Tibial nerve (tissue), 4 donors: ENCODE results near the gene AZIN2. TPM values are rescaled to one million over a fixed set of nuclear protein-coding genes. Genes with fewer than 3 reads are reported as not detected.
"Not testable (repeated sequence)": the region's sequence is repeated elsewhere in the genome, so short reads cannot be mapped to it uniquely, and the experiment has no call there.

Experiments
- DNase-seq, 2 donors: peaks; one replicate each; pipeline ENCODE4 v3.0.0-alpha.2; 2019; ENCODE audit warnings: low spot score in 2 of 2
- H3K27ac ChIP-seq, 4 donors: fragments of 200-600 bp; sonication (generic) in 3 of 4; one replicate each; pipeline ENCODE4 v1.5.1; 2017 to 2019; ENCODE audit warnings: mild to moderate bottlenecking in 1 of 4
- H3K27me3 ChIP-seq, 2 donors: fragments of 200-600 bp; sonication (generic) in 1 of 2; one replicate each; pipeline versions ENCODE4 v1.5.1 to v1.6.0; 2017 to 2019
- H3K36me3 ChIP-seq, 3 donors: fragments of 200-600 bp; sonication (generic); one replicate each; pipeline ENCODE4 v1.5.1; 2018 to 2019
- H3K4me1 ChIP-seq, 4 donors: fragments of 200-600 bp; sonication (generic) in 3 of 4; one replicate each; pipeline ENCODE4 v1.5.1; 2017 to 2019
- H3K4me3 ChIP-seq, 4 donors: fragments of 200-600 bp; sonication (generic) in 3 of 4; one replicate each; pipeline ENCODE4 v1.5.1; 2017 to 2019; ENCODE audit warnings: mild to moderate bottlenecking in 1 of 4, moderate library complexity in 1 of 4
- H3K9me3 ChIP-seq, 4 donors: fragments of 200-600 bp; sonication (generic) in 3 of 4; one replicate each; pipeline ENCODE4 v1.5.1; 2017 to 2019
- EP300 ChIP-seq, 2 donors: sonication (generic); formaldehyde crosslinking; IDR thresholded peaks; one replicate each; pipeline ENCODE4 v1.6.1; 2017; ENCODE audit warnings: antibody characterized with exemption in 2 of 2, mild to moderate bottlenecking in 1 of 2
- POLR2A ChIP-seq, 2 donors: fragments of 450-650 bp; IDR thresholded peaks; one replicate each; pipeline ENCODE4 v1.6.1; 2017; ENCODE audit warnings: antibody characterized with exemption in 2 of 2, mild to moderate bottlenecking in 2 of 2, moderate library complexity in 2 of 2
- WGBS, 2 donors: methylation state at CpG; one replicate each; pipeline ENCODE4 v1.1.5; 2018; 5-methylcytosine and 5-hydroxymethylcytosine counted together
- total RNA-seq, 4 donors: library from RNA; depleted of rRNA; stranded (reverse); fragments of >200 nt; gene quantifications; one replicate each; pipeline ENCODE4 v1.1.0, GENCODE V29; 2016
- TF ChIP-seq, protein P1 (sequence below), 5 experiments: fragments of 200-600 bp in 3 of 5; fragments of 450-650 bp in 2 of 5; sonication (generic) in 3 of 5; IDR thresholded peaks; one replicate each; pipeline ENCODE4 v1.5.1; 2016 to 2019; ENCODE audit warnings: antibody characterized with exemption in 5 of 5, mild to moderate bottlenecking in 3 of 5, moderate library complexity in 2 of 5

Gene AZIN2
- total RNA-seq, 4 donors from 2014 or later: 3.3 to 8.6 (median 6.3) TPM

DNA sequence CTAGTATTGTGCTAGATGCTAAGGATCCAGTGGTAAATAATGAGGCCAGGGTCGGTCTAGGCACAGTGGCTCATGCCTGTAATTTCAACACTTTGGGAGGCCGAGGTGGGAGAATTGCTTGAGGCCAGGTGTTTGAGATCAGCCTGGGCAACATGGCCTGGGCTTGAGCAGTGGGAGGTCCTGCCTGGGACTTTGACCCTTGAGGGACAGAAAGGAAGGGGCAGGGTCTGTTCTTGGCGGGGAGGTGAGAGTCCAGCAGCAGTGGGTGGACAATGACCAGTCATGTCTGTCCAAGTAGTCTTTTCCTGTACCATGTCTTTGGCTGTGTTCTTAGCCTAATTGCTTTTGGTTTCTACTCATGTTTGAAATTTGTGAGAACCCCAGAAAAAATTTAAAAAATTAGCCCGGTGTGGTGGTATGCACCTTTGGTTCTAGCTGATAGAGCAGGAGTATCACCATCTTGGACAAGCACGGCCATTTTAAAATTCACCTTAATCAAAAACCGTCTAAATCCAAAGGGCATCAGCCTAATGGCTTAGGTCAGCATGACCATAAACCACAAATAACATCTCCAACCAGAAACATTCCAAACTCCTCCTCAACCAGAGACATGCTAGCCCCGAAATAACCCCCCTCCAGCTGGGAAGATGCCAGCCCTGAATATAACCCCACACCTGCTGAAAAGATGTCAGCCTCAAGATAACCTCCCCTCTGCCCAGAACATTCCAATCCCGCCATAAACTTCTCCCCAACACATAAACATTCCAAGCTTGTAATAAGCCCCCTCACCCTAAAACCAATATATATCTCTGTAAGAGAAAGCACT lies 37.5 kb upstream of the AZIN2 start:
- WGBS, 2 donors: 66 to 68% methylated on average over 8 of the region's 8 CpGs
- no peak overlapping the region for H3K27ac ChIP-seq
- H3K4me1 ChIP-seq: peaks cover 0 to 9% (median under 1%) of the 10 kb centered on the region in 4 donors
- H3K9me3 ChIP-seq: no peaks in the 10 kb centered on the region
- no peak overlapping the region for H3K4me3 ChIP-seq
- TF ChIP-seq POLR2A (IDR thresholded peaks at IDR 0.05) (no peak), EP300 (IDR thresholded peaks at IDR 0.05) (no peak)
- TF ChIP-seq, protein P1, sequence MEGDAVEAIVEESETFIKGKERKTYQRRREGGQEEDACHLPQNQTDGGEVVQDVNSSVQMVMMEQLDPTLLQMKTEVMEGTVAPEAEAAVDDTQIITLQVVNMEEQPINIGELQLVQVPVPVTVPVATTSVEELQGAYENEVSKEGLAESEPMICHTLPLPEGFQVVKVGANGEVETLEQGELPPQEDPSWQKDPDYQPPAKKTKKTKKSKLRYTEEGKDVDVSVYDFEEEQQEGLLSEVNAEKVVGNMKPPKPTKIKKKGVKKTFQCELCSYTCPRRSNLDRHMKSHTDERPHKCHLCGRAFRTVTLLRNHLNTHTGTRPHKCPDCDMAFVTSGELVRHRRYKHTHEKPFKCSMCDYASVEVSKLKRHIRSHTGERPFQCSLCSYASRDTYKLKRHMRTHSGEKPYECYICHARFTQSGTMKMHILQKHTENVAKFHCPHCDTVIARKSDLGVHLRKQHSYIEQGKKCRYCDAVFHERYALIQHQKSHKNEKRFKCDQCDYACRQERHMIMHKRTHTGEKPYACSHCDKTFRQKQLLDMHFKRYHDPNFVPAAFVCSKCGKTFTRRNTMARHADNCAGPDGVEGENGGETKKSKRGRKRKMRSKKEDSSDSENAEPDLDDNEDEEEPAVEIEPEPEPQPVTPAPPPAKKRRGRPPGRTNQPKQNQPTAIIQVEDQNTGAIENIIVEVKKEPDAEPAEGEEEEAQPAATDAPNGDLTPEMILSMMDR (IDR thresholded peaks at IDR 0.05): no peak
- no peaks in the 10 kb centered on the region for H3K27me3 ChIP-seq
- DNase-seq: no peak
- no peaks in the 10 kb centered on the region for H3K36me3 ChIP-seq

DNA sequence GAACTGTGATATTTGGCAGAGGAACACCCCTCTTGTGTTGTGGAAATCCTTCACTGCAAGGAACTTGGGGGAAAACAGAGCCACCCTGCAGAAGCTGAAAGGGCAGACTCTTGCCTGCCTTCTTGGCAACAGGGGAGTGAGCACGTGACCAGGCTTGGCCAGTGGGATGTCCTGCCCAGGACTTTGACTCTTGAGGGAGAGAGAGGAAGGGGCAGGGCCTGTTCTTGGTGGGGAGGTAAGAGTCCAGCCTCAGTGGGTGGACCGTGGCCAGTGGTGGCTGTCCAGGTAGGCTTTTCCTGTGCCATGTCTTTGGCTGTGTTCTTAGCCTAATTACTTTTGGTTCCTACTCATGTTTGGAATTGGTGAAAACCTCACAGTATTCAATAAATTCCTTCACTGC lies 35.7 kb upstream of the AZIN2 start:
- DNase-seq: no peak
- H3K36me3 ChIP-seq: no peaks in the 10 kb centered on the region
- WGBS, 2 donors: 53 to 56% methylated on average over 2 of the region's 2 CpGs
- H3K27me3 ChIP-seq: no peaks in the 10 kb centered on the region
- TF ChIP-seq EP300 (IDR thresholded peaks at IDR 0.05) (no peak), POLR2A (IDR thresholded peaks at IDR 0.05) (no peak)
- TF ChIP-seq, protein P1 (IDR thresholded peaks at IDR 0.05): no peak
- no peaks in the 10 kb centered on the region for H3K9me3 ChIP-seq
- peaks cover 0 to 24% (median 8%) of the 10 kb centered on the region in 4 donors for H3K4me1 ChIP-seq
- no peak overlapping the region for H3K27ac ChIP-seq
- H3K4me3 ChIP-seq: no peak overlapping the region

DNA sequence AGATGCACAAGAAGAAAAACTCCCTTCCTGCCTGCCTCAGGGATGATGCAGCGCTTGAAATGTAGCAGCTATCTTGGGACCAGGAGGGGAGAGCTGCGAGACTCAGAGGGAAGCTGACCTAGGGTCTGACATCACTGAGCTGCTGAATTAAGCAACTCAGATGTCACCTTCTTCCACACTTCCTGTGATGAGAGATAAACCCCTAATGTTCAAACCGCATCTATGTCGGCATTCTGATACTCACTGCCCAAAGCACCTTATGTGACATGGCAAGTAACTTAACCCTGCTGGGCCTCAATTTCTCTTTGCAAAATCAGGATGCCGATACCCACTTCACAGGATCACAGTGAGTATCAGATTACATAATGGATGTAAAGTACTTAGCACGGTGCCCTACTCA lies 35.1 kb upstream of the AZIN2 start:
- no peaks in the 10 kb centered on the region for H3K9me3 ChIP-seq
- H3K4me3 ChIP-seq: no peak overlapping the region
- no peaks in the 10 kb centered on the region for H3K27me3 ChIP-seq
- no peaks in the 10 kb centered on the region for H3K36me3 ChIP-seq
- 60 to 71% methylated on average over 6 of the region's 6 CpGs for WGBS, 2 donors
- TF ChIP-seq, protein P1 (IDR thresholded peaks at IDR 0.05): no peak
- TF ChIP-seq POLR2A (IDR thresholded peaks at IDR 0.05): no peak
- no peak for TF ChIP-seq EP300 (IDR thresholded peaks at IDR 0.05)
- H3K27ac ChIP-seq: no peak overlapping the region
- DNase-seq: no peak
- H3K4me1 ChIP-seq: peaks cover 0 to 29% (median 12%) of the 10 kb centered on the region in 4 donors

DNA sequence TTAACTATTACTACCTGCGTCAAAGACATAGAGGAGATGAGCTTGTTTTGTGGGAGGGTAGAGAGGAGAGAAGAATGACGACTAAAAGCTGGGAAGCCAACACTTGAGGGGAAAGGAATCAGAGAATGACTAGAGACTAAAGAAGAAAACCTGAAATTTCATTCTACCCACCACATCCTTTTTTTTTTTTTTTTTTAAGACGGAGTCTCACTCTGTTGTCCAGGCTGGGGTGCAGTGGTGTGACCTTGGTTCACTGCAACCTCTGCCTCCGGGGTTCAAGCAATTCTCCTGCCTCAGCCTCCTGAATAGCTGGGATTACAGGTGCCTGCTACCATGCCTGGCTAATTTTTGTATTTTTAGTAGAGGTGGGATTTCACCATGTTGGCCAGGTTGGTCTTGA lies 34.7 kb upstream of the AZIN2 start:
- WGBS, 2 donors: 86 to 89% methylated on average over 4 of the region's 4 CpGs
- H3K36me3 ChIP-seq, H3K27ac ChIP-seq, DNase-seq, H3K9me3 ChIP-seq, H3K27me3 ChIP-seq, H3K4me3 ChIP-seq: not testable (repeated sequence)
- peaks cover 0 to 29% (median 12%) of the 10 kb centered on the region in 4 donors for H3K4me1 ChIP-seq

DNA sequence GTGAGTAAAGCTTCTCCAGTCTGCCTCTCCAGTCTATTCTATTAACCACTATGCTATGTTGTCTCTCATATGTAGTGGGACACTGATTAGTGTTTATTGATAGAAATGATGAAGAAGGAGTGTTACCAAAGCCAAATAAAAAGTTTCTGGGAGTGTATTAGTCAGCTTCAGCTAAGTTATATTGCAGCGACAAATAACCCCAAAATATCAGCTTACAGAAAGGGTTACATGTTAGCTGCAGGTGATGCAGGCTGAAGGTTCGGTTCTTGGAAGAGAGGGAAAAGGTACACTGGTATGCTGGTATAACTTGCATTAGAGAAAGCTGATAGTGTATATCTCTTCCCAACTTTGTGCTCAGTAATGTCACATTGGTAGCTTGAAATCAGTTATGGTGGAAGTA lies 33.7 kb upstream of the AZIN2 start:
- no peaks in the 10 kb centered on the region for H3K36me3 ChIP-seq
- no peak overlapping the region for H3K27ac ChIP-seq
- DNase-seq: no peak
- no peaks in the 10 kb centered on the region for H3K27me3 ChIP-seq
- no peak overlapping the region for H3K4me3 ChIP-seq
- peaks cover 0 to 29% (median 12%) of the 10 kb centered on the region in 4 donors for H3K4me1 ChIP-seq
- WGBS, 2 donors: 92 to 97% methylated on average over 2 of the region's 2 CpGs
- H3K9me3 ChIP-seq: no peaks in the 10 kb centered on the region
- TF ChIP-seq, protein P1 (IDR thresholded peaks at IDR 0.05): no peak
- TF ChIP-seq EP300 (IDR thresholded peaks at IDR 0.05) (no peak), POLR2A (IDR thresholded peaks at IDR 0.05) (no peak)
